Measurements from ENCODE around the gene TADA1. TPM values are rescaled to one million over a fixed set of nuclear protein-coding genes. Genes with fewer than 3 reads are reported as not detected.

Gene TADA1
- polyA plus RNA-seq, 1 donor (not counting 4 experiments of a cell fraction or from before 2014, with no cell fraction given) = 15.0 TPM

- H3K9me3 ChIP-seq (ENCODE audit: control insufficient read depth, low read depth, low read length) = no peaks in the 10 kb centered on the region
- H4K20me1 ChIP-seq (ENCODE audit: control insufficient read depth, extremely low read depth, insufficient read depth, low read length) = no peaks in the 10 kb centered on the region
- dilution Hi-C loops (cut with MboI; ENCODE audit: extremely low pct_ligation_motif_present, low sequenced_read_pairs) = no loop called here
- H3K79me2 ChIP-seq (ENCODE audit: control insufficient read depth, insufficient read depth, low read length) = no peaks in the 10 kb centered on the region
- H3K27me3 ChIP-seq (ENCODE audit: control insufficient read depth, extremely low read depth, insufficient read depth, low read length) = peaks cover 42% of the 10 kb centered on the region
- no peak overlapping the region for H3K4me2 ChIP-seq (ENCODE audit: control insufficient read depth, extremely low read depth, insufficient read depth, low read depth, low read length)
- H3K9me1 ChIP-seq (ENCODE audit: control insufficient read depth, extremely low read depth, insufficient read depth, low read length) = no peaks in the 10 kb centered on the region
- H3K9ac ChIP-seq (ENCODE audit: control insufficient read depth, extremely low read depth, insufficient read depth, low read length) = no peak overlapping the region
- DNase-seq (ENCODE audit: low read depth, low spot score) = no peak
- H3K27ac ChIP-seq (ENCODE audit: control insufficient read depth, insufficient read depth, low read length) = no peak overlapping the region
- FAIRE-seq = no peak
- no peak overlapping the region for H3K4me3 ChIP-seq (ENCODE audit: control insufficient read depth in 2 of 3, extremely low read depth in 1 of 3, insufficient read depth in 2 of 3, low read depth in 1 of 3, low read length in 3 of 3)
- H2AFZ ChIP-seq (ENCODE audit: control insufficient read depth, low read length) = no peak overlapping the region
- TF ChIP-seq CTCF (optimal IDR thresholded peaks at IDR 0.05 in 1 of 3, IDR thresholded peaks at IDR 0.05 in 1 of 3, conservative IDR thresholded peaks at IDR 0.05 in 1 of 3; ENCODE audit: extremely low read depth in 1 of 3, insufficient read depth in 2 of 3, low read length in 3 of 3) (no peak), EZH2 (IDR thresholded peaks at IDR 0.05; ENCODE audit: low read length) (no peak)
- peaks cover 2% of the 10 kb centered on the region for H3K4me1 ChIP-seq (ENCODE audit: control insufficient read depth, extremely low read depth, insufficient read depth, low read length)
- no peaks in the 10 kb centered on the region for H3K36me3 ChIP-seq (ENCODE audit: control insufficient read depth in 2 of 2, extremely low read depth in 1 of 2, insufficient read depth in 2 of 2, low read length in 2 of 2)
These were observed 42.3 kb upstream of the TADA1 start for GRCh38 chr1:166918088-166918955.

- no peaks in the 10 kb centered on the region for H3K9me1 ChIP-seq (ENCODE audit: control insufficient read depth, extremely low read depth, insufficient read depth, low read length)
- FAIRE-seq = no peak
- H3K9me3 ChIP-seq (ENCODE audit: control insufficient read depth, low read depth, low read length) = no peaks in the 10 kb centered on the region
- H3K27me3 ChIP-seq (ENCODE audit: control insufficient read depth, extremely low read depth, insufficient read depth, low read length) = peaks cover 25% of the 10 kb centered on the region
- no peaks in the 10 kb centered on the region for H3K36me3 ChIP-seq (ENCODE audit: control insufficient read depth in 2 of 2, extremely low read depth in 1 of 2, insufficient read depth in 2 of 2, low read length in 2 of 2)
- H3K27ac ChIP-seq (ENCODE audit: control insufficient read depth, insufficient read depth, low read length) = no peak overlapping the region
- H3K79me2 ChIP-seq (ENCODE audit: control insufficient read depth, insufficient read depth, low read length) = no peaks in the 10 kb centered on the region
- H3K4me2 ChIP-seq (ENCODE audit: control insufficient read depth, extremely low read depth, insufficient read depth, low read depth, low read length) = no peak overlapping the region
- H3K4me3 ChIP-seq (ENCODE audit: control insufficient read depth in 2 of 3, extremely low read depth in 1 of 3, insufficient read depth in 2 of 3, low read depth in 1 of 3, low read length in 3 of 3) = no peak overlapping the region
- TF ChIP-seq EZH2 (IDR thresholded peaks at IDR 0.05; ENCODE audit: low read length) (no peak), CTCF (optimal IDR thresholded peaks at IDR 0.05 in 1 of 3, IDR thresholded peaks at IDR 0.05 in 1 of 3, conservative IDR thresholded peaks at IDR 0.05 in 1 of 3; ENCODE audit: extremely low read depth in 1 of 3, insufficient read depth in 2 of 3, low read length in 3 of 3) (no peak)
- peaks cover 2% of the 10 kb centered on the region for H3K4me1 ChIP-seq (ENCODE audit: control insufficient read depth, extremely low read depth, insufficient read depth, low read length)
- H4K20me1 ChIP-seq (ENCODE audit: control insufficient read depth, extremely low read depth, insufficient read depth, low read length) = no peaks in the 10 kb centered on the region
- H3K9ac ChIP-seq (ENCODE audit: control insufficient read depth, extremely low read depth, insufficient read depth, low read length) = no peak overlapping the region
- H2AFZ ChIP-seq (ENCODE audit: control insufficient read depth, low read length) = no peak overlapping the region
- dilution Hi-C loops (cut with MboI; ENCODE audit: extremely low pct_ligation_motif_present, low sequenced_read_pairs) = no loop called here
- DNase-seq (ENCODE audit: low read depth, low spot score) = no peak
These were observed 39.9 kb upstream of the TADA1 start for GRCh38 chr1:166915941-166916340.

Data from keratinocyte (primary cell).